GM12878 (cell line): ENCODE results near the gene RUFY3. TPM values are rescaled to one million over a fixed set of nuclear protein-coding genes. Genes with fewer than 3 reads are reported as not detected.

Experiments used
- ATF7 ChIP-seq: fragments of 450-650 bp; IDR thresholded peaks from 2 replicates; pipeline ENCODE4 v1.6.1; 2016; ENCODE audit warnings: low read depth, mild to moderate bottlenecking
- BMI1 ChIP-seq: fragments of 450-650 bp; IDR thresholded peaks from 2 replicates; pipeline ENCODE4 v1.6.1; 2016; ENCODE audit warnings: mild to moderate bottlenecking, moderate library complexity, borderline replicate concordance
- E2F8 ChIP-seq: fragments of 450-650 bp; IDR thresholded peaks from 2 replicates; pipeline ENCODE4 v1.6.1; 2018; ENCODE audit warnings: mild to moderate bottlenecking, low read depth, moderate library complexity; ENCODE audit not compliant: partially characterized antibody
- GATAD2B ChIP-seq: fragments of 450-650 bp; conservative IDR thresholded peaks from 2 replicates; pipeline ENCODE4 v1.6.1; 2017; ENCODE audit warnings: low read depth, mild to moderate bottlenecking, moderate library complexity
- HSF1 ChIP-seq: fragments of 150-350 bp; IDR thresholded peaks from 2 replicates; pipeline ENCODE4 v1.6.1; 2014; ENCODE audit warnings: mild to moderate bottlenecking, low read depth, low read length
- KDM1A ChIP-seq: fragments of 200-600 bp; sonication (generic); IDR thresholded peaks from 2 replicates; pipeline ENCODE4 v1.6.1; 2016; ENCODE audit warnings: borderline replicate concordance
- MEF2B ChIP-seq: fragments of 450-650 bp; IDR thresholded peaks from 2 replicates; pipeline ENCODE4 v1.6.1; 2018; ENCODE audit warnings: mild to moderate bottlenecking, moderate library complexity; ENCODE audit not compliant: partially characterized antibody, poor library complexity, severe bottlenecking
- MXI1 ChIP-seq: fragments of 150-350 bp; IDR thresholded peaks from 2 replicates; pipeline ENCODE4 v1.6.1; 2011; ENCODE audit warnings: low read depth, mild to moderate bottlenecking, inconsistent platforms, low read length, improper control_type of control experiment
- MYB ChIP-seq: fragments of 150-350 bp; IDR thresholded peaks from 2 replicates; pipeline ENCODE4 v1.6.1; 2014; ENCODE audit warnings: mild to moderate bottlenecking, low read depth, low read length, borderline replicate concordance
- NFXL1 ChIP-seq: fragments of 450-650 bp; IDR thresholded peaks from 2 replicates; pipeline ENCODE4 v1.6.1; 2017; ENCODE audit warnings: antibody characterized with exemption, mild to moderate bottlenecking, borderline replicate concordance
- NFYB ChIP-seq: IDR thresholded peaks from 2 replicates; pipeline ENCODE4 v1.6.1; 2011; ENCODE audit warnings: low read depth, mild to moderate bottlenecking, low read length, improper control_type of control experiment, moderate library complexity; ENCODE audit not compliant: insufficient read depth
- NR2F1 ChIP-seq: fragments of 450-650 bp; conservative IDR thresholded peaks from 2 replicates; pipeline ENCODE4 v1.6.1; 2017; ENCODE audit warnings: mild to moderate bottlenecking
- RCOR1 ChIP-seq: conservative IDR thresholded peaks from 2 replicates; pipeline ENCODE4 v1.6.1; 2012; ENCODE audit warnings: low read depth, low read length, improper control_type of control experiment
- RUNX3 ChIP-seq: IDR thresholded peaks from 2 replicates; pipeline ENCODE4 v1.6.1; 2012; ENCODE audit warnings: low read length, inconsistent platforms
- SRF ChIP-seq, 2 experiments: IDR thresholded peaks; 2 replicates each; pipeline ENCODE4 v1.6.1; 2011; ENCODE audit warnings: low read depth in 2 of 2, low read length in 2 of 2, mild to moderate bottlenecking in 1 of 2, moderate library complexity in 1 of 2
- TCF7 ChIP-seq: IDR thresholded peaks from 2 replicates; pipeline ENCODE4 v1.6.1; 2014; ENCODE audit warnings: antibody characterized with exemption, borderline replicate concordance
- WRNIP1 ChIP-seq: IDR thresholded peaks from 2 replicates; pipeline ENCODE4 v1.6.1; 2011; ENCODE audit warnings: low read depth, low read length, improper control_type of control experiment, borderline replicate concordance
- ZBTB33 ChIP-seq: fragments of 450-650 bp; IDR thresholded peaks from 2 replicates; pipeline ENCODE4 v1.6.1; 2017; ENCODE audit warnings: mild to moderate bottlenecking
- ZBTB4 ChIP-seq: fragments of 450-650 bp; formaldehyde crosslinking; IDR thresholded peaks from 2 replicates; pipeline ENCODE4 v1.4.0; 2022; ENCODE audit warnings: mild to moderate bottlenecking, moderate library complexity
- polyA plus RNA-seq, 11 experiments: library from polyadenylated mRNA; depleted of rRNA in 4 of 11; unstranded in 6 of 11; stranded (reverse) in 5 of 11; fragments of >200 nt; fragmentation: Nextera tagmentation in 4 of 11; fragmentation: Illumina TruSeq in 1 of 11; extraction: Ambion mirVana in 4 of 11; extraction: Trizol in 1 of 11; gene quantifications; 1 replicate in 1 of 11; 2 replicates in 10 of 11; pipeline versions ENCODE4 v1.2.1 to v1.2.3, GENCODE V29; 2011 to 2016; ENCODE audit warnings: inconsistent platforms in 2 of 11, missing spikeins in 2 of 11, low read depth in 1 of 11
- total RNA-seq, 4 experiments: library from RNA; depleted of rRNA in 3 of 4; stranded (reverse); fragments of >200 nt in 3 of 4; fragmentation: Illumina TruSeq in 1 of 4; extraction: Trizol in 1 of 4; gene quantifications; 2 replicates each; pipeline versions ENCODE4 v1.2.1 to v1.2.3, GENCODE V29; 2013 to 2021
- TF ChIP-seq, protein P1 (sequence below): fragments of 450-650 bp; IDR thresholded peaks from 2 replicates; pipeline ENCODE4 v1.6.1; 2016; ENCODE audit warnings: mild to moderate bottlenecking

RUFY3 gene
- total and polyA plus RNA-seq, 10 of the 15 experiments (the other 5 are each of a cell fraction or from before 2014, with no cell fraction given) = 5.1 to 28.3 (median 13.1) TPM

DNA sequence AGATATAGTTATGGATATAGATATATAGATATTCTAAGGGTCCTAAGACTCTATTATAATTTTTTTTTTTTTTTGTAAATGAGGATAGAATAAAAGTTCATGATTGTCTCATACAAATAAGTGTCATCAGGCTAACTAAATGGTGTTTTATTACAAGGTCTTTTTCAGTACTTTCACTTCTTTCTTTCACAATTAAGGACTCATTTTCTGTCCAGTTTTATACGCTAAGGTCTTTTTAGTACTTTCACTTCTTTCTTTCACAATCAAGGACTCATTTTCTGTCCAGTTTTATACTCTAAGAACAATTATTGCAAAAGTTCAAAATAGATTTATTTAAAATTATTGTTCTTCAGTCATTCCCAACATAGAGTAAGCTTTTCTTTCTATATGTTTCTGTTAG, 32.7 kb downstream of the RUFY3 start (continued):
- TF ChIP-seq MYB (no peak), WRNIP1 (no peak), SRF (IDR thresholded peaks at IDR 0.05; ENCODE audit: low read depth in 2 of 2, low read length in 2 of 2) (no peak), NR2F1 (no peak), MXI1 (no peak), NFYB (no peak), HSF1 (no peak), RUNX3 (no peak), ATF7 (peak; percentile 86), BMI1 (peak; percentile 75; the same call in 1 of the 2 replicates), RCOR1 (no peak), MEF2B (peak; percentile 11), KDM1A (no peak), GATAD2B (no peak), NFXL1 (no peak), E2F8 (no peak), TCF7 (no peak), ZBTB4 (no peak), ZBTB33 (no peak)
- TF ChIP-seq, protein P1, sequence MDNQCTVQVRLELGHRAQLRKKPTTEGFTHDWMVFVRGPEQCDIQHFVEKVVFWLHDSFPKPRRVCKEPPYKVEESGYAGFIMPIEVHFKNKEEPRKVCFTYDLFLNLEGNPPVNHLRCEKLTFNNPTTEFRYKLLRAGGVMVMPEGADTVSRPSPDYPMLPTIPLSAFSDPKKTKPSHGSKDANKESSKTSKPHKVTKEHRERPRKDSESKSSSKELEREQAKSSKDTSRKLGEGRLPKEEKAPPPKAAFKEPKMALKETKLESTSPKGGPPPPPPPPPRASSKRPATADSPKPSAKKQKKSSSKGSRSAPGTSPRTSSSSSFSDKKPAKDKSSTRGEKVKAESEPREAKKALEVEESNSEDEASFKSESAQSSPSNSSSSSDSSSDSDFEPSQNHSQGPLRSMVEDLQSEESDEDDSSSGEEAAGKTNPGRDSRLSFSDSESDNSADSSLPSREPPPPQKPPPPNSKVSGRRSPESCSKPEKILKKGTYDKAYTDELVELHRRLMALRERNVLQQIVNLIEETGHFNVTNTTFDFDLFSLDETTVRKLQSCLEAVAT = no peak
